SW480 (cell line): ENCODE measurements around the gene SPOCK1.

Source experiments
- DNase-seq: peaks from one replicate; pipeline ENCODE4 v3.0.0-alpha.2; 2016; ENCODE audit warnings: low spot score

The SPOCK1 gene

DNA sequence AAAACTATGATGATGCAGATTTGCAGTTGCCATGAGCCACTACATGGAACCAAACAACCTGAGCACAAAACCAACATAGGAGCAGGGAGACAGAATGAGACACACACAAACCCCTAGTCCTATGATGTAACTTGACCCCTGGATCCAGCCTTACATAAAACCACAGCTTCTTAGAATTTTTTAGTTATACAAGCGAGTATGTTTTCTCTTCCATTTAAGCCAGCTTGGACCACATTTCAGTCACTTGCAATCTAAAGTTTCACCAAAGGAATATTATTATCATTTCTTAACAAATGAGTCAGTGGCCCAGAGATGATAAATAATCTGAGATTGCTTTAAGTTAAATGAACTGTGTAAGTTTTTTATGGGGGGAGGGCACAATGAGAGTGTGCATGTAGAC lies 6.8 kb downstream of the SPOCK1 start:
- DNase-seq, result no peak

DNA sequence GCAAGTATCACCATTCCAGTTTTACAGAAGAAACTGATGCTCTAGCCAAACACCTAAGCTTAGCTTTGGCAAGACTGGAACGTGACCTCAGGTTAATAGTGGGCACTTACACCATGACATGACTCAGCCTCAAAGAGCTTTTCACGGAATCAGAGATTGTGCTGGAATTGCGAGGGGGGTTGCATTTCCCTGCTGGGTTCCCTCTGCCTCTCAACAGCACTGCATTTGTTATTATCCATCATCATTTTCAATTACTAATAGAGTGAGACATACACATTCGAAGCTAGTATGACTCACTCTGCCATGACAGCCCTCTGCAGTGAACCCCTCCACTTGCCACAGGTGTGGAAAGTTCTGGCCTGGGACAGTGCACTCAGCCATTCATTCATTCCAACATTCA lies 8.0 kb downstream of the SPOCK1 start:
- DNase-seq, result no peak

DNA sequence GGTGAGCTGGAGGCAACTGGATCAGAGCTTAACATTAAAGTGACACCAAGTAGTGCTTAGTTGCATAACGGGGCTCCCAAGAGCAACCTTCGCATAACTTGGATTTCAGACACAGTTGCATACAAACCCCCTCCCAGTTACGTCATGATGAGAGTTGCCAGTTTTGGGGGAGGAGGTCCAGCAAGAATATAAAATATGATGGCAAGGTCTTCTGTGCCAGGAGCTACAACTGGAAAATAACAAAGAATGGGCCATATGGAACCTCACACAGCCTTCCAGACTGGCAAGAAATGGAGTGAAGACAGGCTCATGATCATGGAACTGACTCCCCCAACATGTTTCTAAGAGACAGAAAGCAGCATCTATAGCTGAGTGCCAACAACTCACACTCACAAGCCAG lies 8.5 kb downstream of the SPOCK1 start:
- no peak for DNase-seq

DNA sequence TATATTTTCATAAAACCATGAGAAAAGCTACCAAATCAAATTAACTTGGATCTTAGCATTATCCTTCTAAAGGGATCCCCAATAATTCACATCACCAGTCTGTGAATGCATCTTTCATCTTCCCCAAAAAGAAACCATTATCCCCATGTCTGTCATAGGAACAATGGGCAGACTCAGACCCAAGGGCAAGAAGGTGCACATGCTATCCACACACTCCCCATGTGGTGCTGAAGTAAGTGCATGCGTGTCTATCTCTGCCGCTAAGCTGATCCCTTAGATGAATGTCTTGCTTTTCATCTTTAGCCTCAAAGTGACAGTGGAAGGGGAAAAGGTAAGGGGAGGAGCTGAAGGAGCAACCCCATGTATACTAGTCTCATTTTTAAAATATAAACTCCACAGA lies 10.2 kb downstream of the SPOCK1 start:
- DNase-seq, result no peak

DNA sequence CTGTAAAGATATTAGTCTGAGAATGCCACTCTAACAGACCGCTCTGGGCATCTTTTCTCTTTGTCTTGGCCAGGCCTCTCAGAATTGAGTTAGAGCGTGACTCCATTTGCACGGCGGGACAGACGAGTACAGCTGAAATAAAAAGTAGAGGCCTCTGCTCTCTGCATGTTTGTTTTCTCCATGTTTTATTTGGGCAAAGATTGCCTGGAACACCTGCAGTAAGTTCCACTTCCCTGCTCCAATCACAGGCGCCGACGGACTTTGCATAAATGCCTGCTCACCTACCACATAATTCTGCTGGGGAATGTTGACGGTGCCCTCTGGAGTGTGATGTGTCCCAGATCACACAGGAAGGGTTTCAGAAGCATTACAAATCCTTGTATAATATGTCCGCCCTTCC lies 10.6 kb downstream of the SPOCK1 start:
- no peak for DNase-seq

DNA sequence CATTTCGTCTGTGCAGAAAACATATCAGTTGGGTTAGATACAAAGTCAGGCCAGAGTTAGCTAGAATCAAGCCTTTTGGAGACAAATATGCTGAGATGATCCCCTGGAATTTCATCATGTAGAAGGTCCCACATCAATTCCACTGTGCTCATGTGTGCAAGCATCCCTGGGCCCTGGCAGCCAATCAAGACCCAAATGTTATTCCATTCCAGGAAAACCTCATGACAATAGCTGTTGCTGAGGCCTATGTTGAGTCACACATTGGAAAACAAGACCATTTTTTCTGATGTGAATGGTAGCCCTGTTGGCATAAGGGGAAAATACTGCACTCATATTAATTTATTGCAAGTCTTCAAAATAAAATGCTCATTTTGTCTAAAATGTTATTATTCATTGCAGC lies 11.5 kb downstream of the SPOCK1 start:
- DNase-seq, result no peak

DNA sequence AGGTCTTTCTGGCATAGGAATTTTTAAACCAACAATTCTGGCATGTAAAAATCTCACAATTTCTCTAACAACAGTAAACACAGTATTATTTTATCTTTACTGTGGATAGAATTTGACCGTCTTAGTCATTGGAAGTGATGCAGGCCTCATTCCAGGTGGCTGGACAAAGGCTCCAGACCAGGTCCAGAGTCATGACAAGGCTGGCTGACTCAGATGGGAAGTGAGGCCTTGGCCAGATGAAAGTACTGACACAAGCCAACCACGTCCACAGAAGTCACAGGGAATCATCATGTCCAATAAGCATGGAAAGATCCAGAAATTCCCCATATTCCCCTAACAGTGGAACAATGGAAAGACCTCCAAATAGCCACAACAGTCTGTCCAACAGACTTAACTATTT lies 12.4 kb downstream of the SPOCK1 start:
- no peak for DNase-seq

DNA sequence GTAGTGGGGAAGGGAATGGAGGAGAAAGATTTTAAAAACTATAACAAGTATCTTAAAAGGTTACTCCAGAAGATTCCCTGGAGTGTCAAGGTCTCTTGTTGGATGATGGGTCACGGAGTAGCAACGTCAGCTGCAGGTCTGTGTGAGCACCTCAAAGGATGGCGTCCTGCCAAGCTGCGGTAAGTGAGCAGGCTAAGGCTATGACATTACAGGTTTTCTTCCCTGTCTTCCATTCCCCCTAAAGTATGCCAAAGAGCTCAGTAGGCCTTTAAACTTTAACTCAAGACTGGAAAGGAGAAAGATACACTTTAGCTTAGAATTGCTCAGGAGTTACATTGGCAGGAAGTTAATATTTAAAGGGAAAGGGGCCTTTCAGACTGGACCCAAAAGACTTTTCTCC lies 17.5 kb downstream of the SPOCK1 start:
- no peak for DNase-seq

DNA sequence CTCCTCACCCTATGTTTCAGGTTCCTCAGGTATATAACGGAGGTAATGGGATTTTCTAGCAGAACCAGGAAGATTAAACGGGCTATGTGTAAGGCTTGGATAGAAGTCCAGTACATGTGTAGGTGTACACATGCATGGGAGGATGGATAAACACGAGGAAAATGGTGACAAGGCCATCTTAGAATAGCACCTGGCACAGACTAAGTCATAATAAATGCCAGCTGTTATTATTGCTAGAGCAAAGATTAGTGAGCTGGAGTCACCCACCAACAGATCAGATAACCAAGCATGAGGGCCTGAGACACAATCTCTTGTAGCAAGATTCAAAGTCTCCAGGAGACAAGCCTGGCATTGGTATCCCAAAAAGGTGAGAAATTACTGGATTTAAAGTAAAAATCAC lies 21.1 kb downstream of the SPOCK1 start:
- DNase-seq, result no peak

DNA sequence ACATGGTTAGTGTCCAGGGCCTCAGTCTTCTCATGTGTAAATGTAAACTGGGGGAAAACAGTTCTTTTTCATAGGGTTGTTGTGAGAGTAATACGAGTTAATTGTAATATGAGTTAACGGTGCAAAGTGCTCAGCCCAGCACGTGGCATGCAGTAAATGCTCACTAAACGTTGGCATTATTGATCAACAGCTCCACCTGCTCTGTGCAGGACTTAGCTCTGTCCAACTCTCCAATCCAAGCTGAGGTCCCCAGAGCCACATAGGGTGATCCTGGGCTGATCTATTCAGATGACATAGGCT lies 28.3 kb downstream of the SPOCK1 start:
- DNase-seq, result no peak

DNA sequence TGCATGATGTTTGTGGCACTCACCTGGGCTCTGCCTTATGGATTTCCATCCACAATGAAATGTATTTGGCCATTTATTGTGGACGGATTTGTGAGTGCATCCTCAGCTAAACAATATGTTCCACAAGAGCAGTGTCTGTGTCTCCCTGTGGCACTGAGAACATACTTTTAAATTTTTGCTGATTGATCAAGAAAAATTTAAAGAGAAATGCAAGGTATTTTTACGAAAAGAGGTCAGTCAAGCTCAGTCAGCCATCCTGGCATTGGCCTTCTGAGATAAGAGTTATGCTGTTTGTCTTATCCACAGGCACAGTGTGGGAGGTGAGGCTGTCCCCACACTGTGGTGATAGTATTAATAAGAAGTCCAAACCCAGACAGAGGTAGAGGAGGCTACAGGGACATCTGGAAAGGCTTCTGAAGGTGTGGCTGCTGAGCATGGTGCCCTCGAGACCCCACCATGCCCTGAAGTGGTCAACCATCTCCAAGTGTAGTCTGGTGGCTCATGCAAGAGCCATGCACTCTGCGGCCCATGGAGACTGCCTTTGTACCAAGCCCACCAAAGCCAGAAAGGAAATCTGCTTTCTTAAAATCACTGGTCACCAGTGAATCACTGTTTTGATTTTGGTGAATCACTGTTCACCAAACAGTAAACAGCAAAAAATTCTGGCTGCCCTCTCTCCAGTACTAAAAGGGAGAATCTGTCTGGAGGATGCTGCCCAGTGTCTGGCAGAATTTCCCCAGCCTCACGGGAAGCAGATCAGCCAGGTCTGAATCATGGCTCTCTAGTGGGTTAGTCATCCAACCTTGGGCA lies 28.8 kb downstream of the SPOCK1 start:
- DNase-seq, result no peak

DNA sequence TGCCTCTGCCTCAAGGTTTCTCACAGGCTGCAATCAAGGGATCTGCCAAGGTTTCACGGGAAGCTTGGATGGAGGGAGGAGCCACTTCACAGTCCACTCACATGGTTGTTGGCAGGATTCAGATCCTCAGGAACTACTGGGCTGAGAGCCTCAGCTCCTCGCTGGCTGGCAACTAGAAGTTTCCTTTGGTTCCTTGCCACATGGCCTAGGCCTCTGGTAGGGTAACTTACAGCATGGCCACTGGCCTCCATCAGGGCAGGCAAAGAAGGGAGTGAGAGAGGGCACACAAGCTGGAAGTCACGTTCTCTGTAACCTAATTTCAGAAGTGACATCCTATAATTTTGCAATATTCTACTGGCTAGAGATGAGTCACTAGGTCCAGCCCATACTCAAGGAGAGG lies 32.2 kb downstream of the SPOCK1 start:
- DNase-seq, result no peak

DNA sequence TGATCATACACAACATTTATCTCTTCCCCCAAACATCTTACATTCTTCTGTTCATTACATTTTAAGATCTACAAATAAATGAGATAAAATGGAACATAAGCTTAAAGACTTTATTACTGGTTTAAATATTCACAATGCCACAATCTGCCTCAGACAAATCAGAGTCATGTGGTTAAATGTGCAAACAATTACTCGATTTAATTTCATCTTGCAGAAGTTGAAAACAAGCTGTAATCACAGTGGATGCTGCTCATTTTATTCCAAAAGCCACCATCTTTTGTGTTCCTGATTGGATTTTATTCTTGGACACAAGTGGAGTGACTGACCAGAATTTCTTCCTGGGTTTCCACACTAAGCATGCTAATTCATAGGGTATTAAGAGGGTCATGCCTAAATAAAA lies 33.2 kb downstream of the SPOCK1 start:
- no peak for DNase-seq

DNA sequence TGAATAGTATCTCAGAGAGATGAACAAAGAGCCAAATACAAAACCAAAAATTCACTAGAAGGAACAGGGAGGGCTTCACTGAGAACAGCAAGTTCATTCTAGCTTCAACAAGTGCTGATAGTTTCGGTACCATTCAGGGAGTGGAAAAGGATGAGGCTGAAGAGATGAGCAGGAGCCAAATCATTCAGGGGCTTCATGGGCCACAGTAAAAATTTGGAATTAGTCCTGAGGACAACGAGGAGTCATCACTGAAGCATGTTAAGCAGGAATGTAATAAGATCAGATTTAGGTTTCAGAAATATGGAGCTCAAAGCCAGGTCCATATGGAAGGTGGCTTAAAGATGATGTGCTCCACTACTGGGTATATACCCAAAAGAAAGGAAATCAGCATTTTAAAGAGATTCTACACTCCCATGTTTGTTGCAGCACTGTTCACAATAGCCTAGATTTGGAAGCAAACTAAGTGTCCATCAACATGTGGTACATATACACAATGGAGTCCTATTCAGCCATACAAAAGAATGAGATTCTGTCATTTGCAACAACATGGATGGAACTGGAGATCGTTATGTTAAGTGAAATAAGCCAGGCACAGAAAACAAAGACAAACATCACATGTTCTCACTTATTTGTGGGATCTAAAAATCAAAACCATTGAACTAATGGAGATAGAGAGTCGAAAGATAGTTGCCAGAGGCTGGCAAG lies 36.2 kb downstream of the SPOCK1 start:
- DNase-seq, result no peak

DNA sequence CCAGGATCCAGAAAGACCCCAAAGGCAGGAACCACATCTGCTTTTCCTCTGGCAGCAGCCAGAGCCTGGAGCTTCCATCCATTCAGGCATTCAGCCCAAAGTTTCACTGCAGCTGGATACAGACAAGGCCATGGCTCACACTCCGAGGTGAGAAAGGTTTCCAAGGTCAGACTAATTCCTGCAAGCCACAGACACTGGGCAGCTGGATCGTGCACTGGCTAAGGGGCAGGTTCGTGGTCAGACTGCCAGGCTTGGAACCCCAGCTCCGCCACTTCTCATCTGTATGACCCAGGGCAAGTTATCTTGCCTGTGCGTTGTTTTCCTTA lies 36.9 kb downstream of the SPOCK1 start:
- no peak for DNase-seq

DNA sequence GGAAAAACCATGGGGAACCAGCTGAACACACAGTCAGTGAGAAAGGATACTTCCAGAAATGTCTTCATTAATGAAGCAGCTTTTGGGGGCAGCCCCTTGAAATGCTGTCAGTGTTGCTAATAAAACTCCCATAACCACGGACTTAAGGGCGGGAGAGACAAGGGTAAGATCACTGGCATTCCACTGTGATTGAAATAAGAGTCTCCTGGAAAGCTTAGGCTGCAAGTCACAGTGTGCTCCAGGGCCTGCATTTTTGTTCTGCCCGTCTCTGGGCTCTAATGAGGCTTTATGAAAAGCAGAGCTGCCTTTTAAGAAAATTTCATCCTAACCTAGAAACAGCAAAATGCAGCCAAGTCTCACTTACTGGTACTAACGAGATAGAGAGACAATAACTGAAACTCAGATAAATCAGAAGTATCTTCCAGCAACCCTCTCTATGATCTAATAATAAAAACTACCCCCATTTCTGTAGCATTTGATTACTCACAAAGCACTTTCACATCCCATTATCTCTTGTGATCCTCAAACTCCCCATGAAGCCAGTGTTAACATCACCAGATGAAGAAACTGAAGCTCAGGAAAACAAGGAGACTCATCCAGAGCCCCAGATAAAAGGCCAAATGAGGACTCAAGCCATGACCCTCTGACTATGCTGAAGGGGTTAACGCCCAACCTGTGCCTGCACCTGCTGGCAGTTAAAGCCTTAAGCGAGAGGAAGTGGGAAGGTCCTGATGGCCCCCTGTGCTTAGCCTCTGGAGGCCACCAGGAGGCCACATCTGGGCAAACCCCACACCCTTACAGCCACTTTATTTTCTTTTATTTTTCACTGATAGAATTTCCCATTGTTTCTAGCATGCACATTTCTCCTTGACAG lies 37.5 kb downstream of the SPOCK1 start:
- DNase-seq, result no peak

DNA sequence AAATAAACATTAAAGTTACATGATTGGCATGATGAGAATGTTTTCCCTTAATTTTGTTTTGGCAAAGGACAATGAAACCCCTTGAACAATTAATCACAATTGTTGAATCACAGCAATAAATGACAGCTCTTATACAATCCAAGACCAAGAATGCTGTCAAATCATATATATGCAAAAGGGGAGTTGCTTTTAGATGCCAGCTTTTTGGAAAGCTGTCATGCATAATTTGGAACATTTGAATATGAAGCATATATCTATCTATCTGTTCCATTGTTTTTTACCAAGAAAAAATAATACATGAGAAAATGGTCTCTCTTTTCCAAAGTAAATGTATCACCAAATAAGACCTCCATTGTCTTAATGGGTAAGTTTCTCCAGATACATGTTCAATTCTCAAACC lies 44.5 kb downstream of the SPOCK1 start:
- DNase-seq, result no peak

DNA sequence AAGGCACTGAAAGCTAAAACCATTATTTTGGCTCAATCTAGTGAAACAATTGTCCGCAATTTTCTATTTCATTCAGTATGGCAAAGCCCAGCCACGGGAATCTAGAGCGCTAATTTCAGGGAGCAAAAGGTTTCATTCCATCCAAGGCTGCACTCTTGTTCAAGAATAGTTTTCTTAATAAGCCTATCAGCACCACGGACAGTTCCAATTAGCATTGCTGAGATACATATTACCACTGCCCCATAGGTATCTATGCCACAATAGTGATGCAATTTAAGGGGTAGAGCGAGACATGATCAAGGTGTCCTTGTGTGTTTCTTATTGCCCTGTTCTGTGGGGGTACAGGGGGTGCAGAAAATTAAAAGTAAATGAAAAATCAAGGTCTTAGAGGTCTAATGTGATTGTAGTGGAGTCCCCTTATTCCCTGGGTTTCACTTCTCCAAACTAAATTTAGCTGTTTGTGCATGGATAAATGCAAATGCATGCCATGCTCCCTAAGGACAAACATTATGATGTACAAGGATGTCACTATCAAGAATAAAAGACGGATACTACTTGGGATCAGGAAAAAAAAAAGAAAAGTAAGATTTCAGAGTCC lies 45.5 kb downstream of the SPOCK1 start:
- peak; percentile 65 for DNase-seq

DNA sequence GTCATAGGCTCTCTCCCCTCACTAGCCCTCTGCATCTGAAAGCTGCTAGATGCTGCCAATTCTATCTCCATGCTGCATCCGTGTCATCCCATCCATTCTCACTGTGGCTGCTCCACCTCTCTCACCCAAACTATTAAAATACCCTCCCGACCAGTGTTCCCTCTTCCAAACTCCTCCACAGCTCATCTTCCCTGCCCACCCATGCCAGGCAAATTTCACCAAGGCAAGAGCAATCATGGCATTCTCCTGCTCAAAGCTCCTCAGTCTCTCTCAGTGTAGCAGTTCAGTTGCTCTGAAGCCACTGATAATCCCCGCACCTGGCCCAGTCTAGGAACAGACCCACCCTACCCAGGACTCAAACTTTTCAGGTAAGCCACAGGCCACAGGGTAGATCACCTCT lies 48.4 kb downstream of the SPOCK1 start:
- no peak for DNase-seq

DNA sequence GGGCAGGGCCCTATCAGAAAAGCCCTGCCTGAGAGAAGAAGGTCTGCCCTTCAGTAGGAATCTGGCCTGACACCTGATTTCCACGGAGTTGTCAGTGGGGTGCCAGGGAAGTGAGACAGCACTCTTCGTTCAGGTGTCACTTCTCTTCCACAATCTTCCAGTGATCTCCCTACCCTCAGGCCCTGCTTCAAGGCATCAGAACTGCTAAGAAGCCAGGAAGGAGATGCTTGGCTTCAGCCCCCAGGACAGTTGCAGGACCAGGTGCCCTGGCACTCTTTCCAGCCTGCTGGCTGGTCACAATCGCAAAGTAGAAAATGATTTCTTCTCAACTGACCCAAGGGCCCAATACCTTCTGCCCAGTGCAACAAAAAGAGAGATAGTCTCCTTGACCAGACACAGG lies 50.3 kb downstream of the SPOCK1 start:
- DNase-seq, result no peak

DNA sequence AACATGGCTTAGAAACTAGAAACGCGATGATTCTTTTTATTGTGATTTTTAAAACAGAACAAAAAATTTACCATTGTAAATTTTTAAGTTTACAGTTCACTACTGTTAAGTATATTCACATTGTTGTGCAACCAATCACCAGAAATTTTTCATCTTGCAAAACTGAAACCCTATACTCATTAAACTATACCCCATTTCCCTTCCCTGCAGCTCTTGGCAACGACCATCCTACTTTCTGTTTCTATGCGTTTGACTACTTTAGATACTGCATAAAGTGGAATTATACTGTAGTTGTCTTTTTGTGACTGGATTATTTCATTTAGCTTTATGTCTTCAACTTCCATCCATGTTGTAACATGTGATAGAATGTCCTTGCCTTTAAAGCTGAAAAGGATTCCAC lies 52.5 kb downstream of the SPOCK1 start:
- DNase-seq, result no peak

DNA sequence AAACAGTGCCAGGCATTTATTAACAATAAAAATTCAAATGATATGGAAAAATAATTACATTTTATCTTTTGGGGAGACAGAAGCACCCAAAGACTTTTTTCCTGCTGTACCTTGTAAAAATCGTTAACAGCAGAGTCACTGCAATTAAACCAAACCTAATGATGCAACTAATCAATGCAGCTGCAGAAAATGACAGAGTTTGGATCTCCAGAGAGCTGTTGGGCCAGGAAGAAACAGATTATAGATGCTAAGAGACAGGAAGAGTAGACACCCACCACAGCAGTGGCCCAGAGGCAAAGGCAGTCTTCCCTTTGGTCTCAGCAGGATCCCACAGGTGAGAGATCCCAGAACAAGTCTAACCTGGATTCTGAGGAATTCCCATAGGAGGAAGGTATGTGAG lies 53.0 kb downstream of the SPOCK1 start:
- no peak for DNase-seq

DNA sequence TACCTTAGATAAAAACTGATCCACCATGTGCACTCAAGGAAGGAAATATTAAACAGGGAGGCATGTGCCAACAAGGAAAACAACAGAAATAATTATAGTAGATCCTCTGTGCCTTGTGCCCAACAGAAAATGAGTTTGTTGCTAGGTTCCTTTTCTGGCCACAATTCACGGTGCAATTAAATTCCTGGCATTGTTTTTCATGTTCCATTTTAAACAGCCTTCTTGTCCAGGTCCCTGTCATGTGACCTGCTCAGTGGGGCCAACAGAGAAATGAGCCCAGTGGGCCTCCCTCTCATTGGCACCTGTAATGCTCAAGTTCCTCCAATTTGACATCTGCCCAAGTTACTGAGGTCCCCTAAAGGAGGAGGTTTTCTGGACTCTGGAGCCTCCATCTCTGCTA lies 56.5 kb downstream of the SPOCK1 start:
- no peak for DNase-seq
